Endothelial cell (in vitro differentiated cells): Measurements from ENCODE around the gene TPT1. TPM values are rescaled to one million over a fixed set of nuclear protein-coding genes. Genes with fewer than 3 reads are reported as not detected.

Source experiments
- DNase-seq: peaks from one replicate; pipeline ENCODE4 v3.0.0; 2021; ENCODE audit warnings: low spot score
- H3K27ac Mint-ChIP-seq: one replicate; pipeline ENCODE4 v1.8.0; 2021; ENCODE audit warnings: mixed read lengths, inconsistent platforms; ENCODE audit not compliant: unreplicated experiment
- H3K27me3 Mint-ChIP-seq: one replicate; pipeline ENCODE4 v1.8.0; 2021; ENCODE audit warnings: mild to moderate bottlenecking, moderate library complexity, mixed read lengths, inconsistent platforms; ENCODE audit not compliant: unreplicated experiment
- H3K36me3 Mint-ChIP-seq: one replicate; pipeline ENCODE4 v1.8.0; 2021; ENCODE audit warnings: mild to moderate bottlenecking, low read depth, mixed read lengths, inconsistent platforms; ENCODE audit not compliant: unreplicated experiment
- H3K4me1 Mint-ChIP-seq: one replicate; pipeline ENCODE4 v1.8.0; 2021; ENCODE audit warnings: mild to moderate bottlenecking, mixed read lengths, inconsistent platforms; ENCODE audit not compliant: unreplicated experiment
- H3K4me3 Mint-ChIP-seq: one replicate; pipeline ENCODE4 v1.8.0; 2021; ENCODE audit warnings: mild to moderate bottlenecking, mixed read lengths, inconsistent platforms; ENCODE audit not compliant: unreplicated experiment
- H3K9me3 Mint-ChIP-seq: one replicate; pipeline ENCODE4 v1.8.0; 2021; ENCODE audit warnings: mixed read lengths, inconsistent platforms; ENCODE audit not compliant: unreplicated experiment
- CTCF ChIP-seq: fragments of 200-600 bp; sonication (generic); IDR thresholded peaks from one replicate; pipeline ENCODE4 v1.5.0; 2021; ENCODE audit warnings: antibody characterized with exemption; ENCODE audit not compliant: unreplicated experiment
- total RNA-seq: library from RNA; stranded (reverse); fragmentation: NEBNext Ultra II Directional; extraction: Animal tissue kit (Norgen Biotek cat#: 25700); gene quantifications from one replicate; pipeline ENCODE4 v1.2.1, GENCODE V29; 2021; ENCODE audit not compliant: unreplicated experiment

The TPT1 gene
- total RNA-seq, 1 donor from 2014 or later = 7,126 TPM

DNA sequence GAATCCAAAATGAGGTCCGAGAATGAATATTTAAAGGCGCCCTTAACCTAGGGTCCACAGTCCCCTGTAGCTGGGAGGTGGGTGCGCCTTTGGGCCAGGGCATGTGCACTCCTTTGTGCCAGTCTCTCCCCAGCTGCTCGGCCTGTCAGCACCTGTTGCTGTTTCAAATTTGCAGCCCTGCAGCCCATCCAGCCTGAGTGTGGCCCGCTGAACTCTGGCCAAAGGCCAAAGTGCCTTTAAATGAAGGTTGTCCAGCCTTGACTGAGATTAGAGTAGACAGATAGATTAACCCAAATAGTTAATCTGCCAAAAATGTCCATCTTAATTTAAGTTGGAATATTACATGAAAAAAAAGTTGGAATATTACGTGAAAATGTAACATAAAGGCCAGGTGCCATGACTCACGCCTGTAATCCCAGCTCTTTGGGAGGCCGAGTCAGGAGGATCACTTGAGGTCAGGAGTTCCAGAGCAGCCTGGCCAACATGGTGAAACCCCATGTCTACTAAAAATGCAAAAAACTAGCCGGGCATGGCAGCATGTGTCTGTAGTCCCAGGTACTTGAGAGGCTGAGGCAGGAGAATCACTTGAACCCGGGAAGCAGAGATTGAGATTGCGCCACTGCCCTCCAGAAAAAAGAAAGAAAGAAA, 25.3 kb downstream of the TPT1 start:
- Mint-ChIP-seq H3K9me3 (no peaks in the 10 kb centered on the region), H3K4me3 (no peak overlapping the region), H3K27me3 (peaks cover 1% of the 10 kb centered on the region), H3K27ac (no peak overlapping the region), H3K36me3 (no peaks in the 10 kb centered on the region), H3K4me1 (peaks cover 20% of the 10 kb centered on the region)
- no peak for DNase-seq
- TF ChIP-seq CTCF = no peak

DNA sequence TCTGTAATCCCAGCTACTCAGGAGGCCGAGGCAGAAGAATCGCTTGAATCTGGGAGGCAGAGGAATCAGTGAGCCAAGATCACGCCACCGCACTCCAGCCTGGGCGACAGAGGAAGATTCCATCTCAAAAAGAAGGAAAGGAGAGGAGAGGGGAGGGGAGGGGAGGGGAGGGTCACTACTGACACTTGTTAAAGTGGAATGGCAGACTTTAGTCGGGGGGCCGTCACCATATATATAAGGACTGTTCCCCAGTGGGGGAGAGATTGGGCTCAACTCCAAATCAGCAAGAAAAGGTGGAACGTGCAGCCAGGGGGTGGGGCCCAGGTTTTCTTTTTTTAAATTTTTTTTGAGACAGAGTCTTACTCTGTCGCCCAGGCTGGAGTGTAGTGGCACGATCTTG, 26.2 kb downstream of the TPT1 start:
- Mint-ChIP-seq H3K27ac (no peak overlapping the region), H3K9me3 (no peaks in the 10 kb centered on the region), H3K4me1 (peaks cover 16% of the 10 kb centered on the region), H3K36me3 (no peaks in the 10 kb centered on the region), H3K4me3 (no peak overlapping the region), H3K27me3 (peaks cover 1% of the 10 kb centered on the region)
- no peak for TF ChIP-seq CTCF
- DNase-seq = no peak

DNA sequence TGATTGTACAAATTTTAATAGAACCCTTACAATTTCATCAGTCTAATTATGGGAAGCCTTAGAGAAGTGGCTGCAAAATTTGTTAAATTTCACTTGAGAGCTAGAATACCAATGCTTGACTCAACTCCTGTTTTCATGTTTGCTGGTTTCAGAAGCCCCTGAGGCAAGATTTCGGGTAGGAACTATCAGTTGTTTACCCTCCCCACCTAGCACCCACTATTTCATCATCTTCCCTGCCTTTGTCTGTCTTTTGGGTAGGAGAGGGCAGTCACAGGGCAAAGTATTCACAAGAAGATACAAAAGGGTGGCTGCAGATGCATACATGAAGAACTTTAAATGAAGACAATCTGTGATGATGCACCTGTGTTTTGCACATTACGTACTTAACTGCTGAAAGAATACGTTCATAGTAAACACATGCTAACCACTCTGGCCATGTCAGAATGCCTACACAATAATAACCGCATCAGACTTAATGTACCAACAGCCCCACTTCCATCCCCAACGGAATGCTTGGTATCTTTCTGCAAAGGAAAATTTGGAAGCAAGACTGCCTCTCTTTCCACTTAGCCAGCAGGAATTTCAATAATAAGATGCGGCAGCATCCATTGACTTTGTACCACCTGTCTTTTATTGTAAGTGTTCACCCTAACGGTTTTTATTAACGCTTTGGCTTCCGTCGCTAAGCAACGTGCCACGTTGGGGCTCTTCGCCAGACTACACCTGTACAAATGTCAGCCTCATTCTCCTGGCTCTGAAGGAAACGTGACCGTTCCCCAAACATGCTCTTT, 30.4 kb downstream of the TPT1 start:
- H3K9me3 Mint-ChIP-seq = no peaks in the 10 kb centered on the region
- H3K27me3 Mint-ChIP-seq = peaks cover 2% of the 10 kb centered on the region
- H3K27ac Mint-ChIP-seq = no peak overlapping the region
- no peak for TF ChIP-seq CTCF
- H3K36me3 Mint-ChIP-seq = no peaks in the 10 kb centered on the region
- H3K4me3 Mint-ChIP-seq = no peak overlapping the region
- DNase-seq = no peak
- peaks cover 11% of the 10 kb centered on the region for H3K4me1 Mint-ChIP-seq

- no peak for DNase-seq
These were observed 34.0 kb downstream of the TPT1 start for GRCh38 chr13:45306966-45307365.

More at GRCh38 chr13:45306966-45307365, 34.0 kb downstream of the TPT1 start:
- H3K27ac Mint-ChIP-seq = no peak overlapping the region
- peaks cover 9% of the 10 kb centered on the region for H3K4me1 Mint-ChIP-seq
- H3K4me3 Mint-ChIP-seq = no peak overlapping the region
- H3K27me3 Mint-ChIP-seq = peaks cover 2% of the 10 kb centered on the region
- no peaks in the 10 kb centered on the region for H3K36me3 Mint-ChIP-seq
- no peak for TF ChIP-seq CTCF
- no peaks in the 10 kb centered on the region for H3K9me3 Mint-ChIP-seq
